Effector memory CD8-positive, alpha-beta T cell (primary cell): ENCODE measurements around the gene SLC44A1.
A peak's percentile ranks its signal among the peaks of the same experiment; 100 is the strongest.

Source experiments
- ATAC-seq: fragments of 150-1000 bp; cut with Tn5 transposase; replicated peaks from 2 replicates; pipeline ENCODE4 v1.10.0; 2021; ENCODE audit warnings: mild to moderate bottlenecking, moderate library complexity
- DNase-seq, 3 experiments: peaks; one replicate each; pipeline ENCODE4 v3.0.0; 2021
- H3K27ac Mint-ChIP-seq, 2 donors: one replicate each; pipeline ENCODE4 v1.8.0; 2022; ENCODE audit warnings: mild to moderate bottlenecking in 2 of 2, mixed read lengths in 2 of 2, moderate library complexity in 2 of 2
- H3K27me3 Mint-ChIP-seq, 2 donors: one replicate each; pipeline ENCODE4 v1.8.0; 2022; ENCODE audit warnings: mixed read lengths in 2 of 2
- H3K36me3 Mint-ChIP-seq: one replicate; pipeline ENCODE4 v1.8.0; 2022; ENCODE audit warnings: mild to moderate bottlenecking, moderate library complexity, mixed read lengths; ENCODE audit not compliant: insufficient read depth
- H3K4me1 Mint-ChIP-seq, 2 donors: one replicate each; pipeline ENCODE4 v1.8.0; 2022; ENCODE audit warnings: low read depth in 2 of 2, mixed read lengths in 2 of 2
- H3K4me3 Mint-ChIP-seq, 2 donors: one replicate each; pipeline ENCODE4 v1.8.0; 2022; ENCODE audit warnings: mild to moderate bottlenecking in 2 of 2, mixed read lengths in 2 of 2, moderate library complexity in 2 of 2
- H3K9me3 Mint-ChIP-seq, 2 donors: one replicate each; pipeline ENCODE4 v1.8.0; 2022; ENCODE audit warnings: mixed read lengths in 2 of 2

SLC44A1 gene

GRCh38 chr9:105305856-105306255 is 61.4 kb downstream of the SLC44A1 start:
- Mint-ChIP-seq H3K27ac (no peak overlapping the region), H3K4me1 (no peaks in the 10 kb centered on the region)
- no peak for DNase-seq

GRCh38 chr9:105306351-105307140 is 62.1 kb downstream of the SLC44A1 start:
- no peaks in the 10 kb centered on the region for H3K36me3 Mint-ChIP-seq
- ATAC-seq (no peak), DNase-seq (no peak)
- no peaks in the 10 kb centered on the region for H3K27me3 Mint-ChIP-seq
- no peaks in the 10 kb centered on the region for H3K4me1 Mint-ChIP-seq
- H3K27ac Mint-ChIP-seq, result no peak overlapping the region
- no peaks in the 10 kb centered on the region for H3K9me3 Mint-ChIP-seq
- no peak overlapping the region for H3K4me3 Mint-ChIP-seq

More at GRCh38 chr9:105305856-105306255, 61.4 kb downstream of the SLC44A1 start:
- H3K27me3 Mint-ChIP-seq, result no peaks in the 10 kb centered on the region
- ATAC-seq, result no peak
- no peaks in the 10 kb centered on the region for H3K9me3 Mint-ChIP-seq
- peaks cover under 1% of the 10 kb centered on the region for H3K36me3 Mint-ChIP-seq
- H3K4me3 Mint-ChIP-seq, result no peak overlapping the region

GRCh38 chr9:105307591-105308130 is 63.2 kb downstream of the SLC44A1 start:
- no peaks in the 10 kb centered on the region for H3K36me3 Mint-ChIP-seq
- no peak overlapping the region for H3K27ac Mint-ChIP-seq
- DNase-seq, result no peak
- H3K27me3 Mint-ChIP-seq, result no peaks in the 10 kb centered on the region
- H3K4me3 Mint-ChIP-seq, result no peak overlapping the region
- no peaks in the 10 kb centered on the region for H3K4me1 Mint-ChIP-seq
- no peak for ATAC-seq
- no peaks in the 10 kb centered on the region for H3K9me3 Mint-ChIP-seq

- no peak for ATAC-seq
- Mint-ChIP-seq H3K4me1 (no peaks in the 10 kb centered on the region), H3K9me3 (no peaks in the 10 kb centered on the region), H3K4me3 (no peak overlapping the region), H3K36me3 (no peaks in the 10 kb centered on the region), H3K27me3 (no peaks in the 10 kb centered on the region), H3K27ac (no peak overlapping the region)
- DNase-seq, result no peak
Measured at GRCh38 chr9:105308461-105309341, 64.2 kb downstream of the SLC44A1 start.

GRCh38 chr9:105309531-105309931 is 65.1 kb downstream of the SLC44A1 start:
- no peak for ATAC-seq
- no peak overlapping the region for H3K4me3 Mint-ChIP-seq
- H3K9me3 Mint-ChIP-seq, result no peaks in the 10 kb centered on the region
- DNase-seq, result no peak
- no peaks in the 10 kb centered on the region for H3K27me3 Mint-ChIP-seq
- H3K27ac Mint-ChIP-seq, result no peak overlapping the region
- H3K4me1 Mint-ChIP-seq, result no peaks in the 10 kb centered on the region
- H3K36me3 Mint-ChIP-seq, result no peaks in the 10 kb centered on the region

GRCh38 chr9:105311306-105311705 is 66.9 kb downstream of the SLC44A1 start:
- Mint-ChIP-seq H3K27me3 (no peaks in the 10 kb centered on the region), H3K27ac (no peak overlapping the region), H3K9me3 (no peaks in the 10 kb centered on the region), H3K36me3 (no peaks in the 10 kb centered on the region), H3K4me1 (no peaks in the 10 kb centered on the region), H3K4me3 (no peak overlapping the region)
- ATAC-seq (no peak), DNase-seq (no peak)

GRCh38 chr9:105313238-105313637 is 68.8 kb downstream of the SLC44A1 start:
- Mint-ChIP-seq H3K9me3 (no peaks in the 10 kb centered on the region), H3K27ac (peak overlapping the region in 1 of 2 donors; percentile 20), H3K4me1 (no peaks in the 10 kb centered on the region), H3K36me3 (no peaks in the 10 kb centered on the region), H3K27me3 (no peaks in the 10 kb centered on the region), H3K4me3 (no peak overlapping the region)
- DNase-seq (no peak), ATAC-seq (no peak)

GRCh38 chr9:105316703-105317102 is 72.3 kb downstream of the SLC44A1 start:
- H3K4me3 Mint-ChIP-seq, result no peak overlapping the region
- no peak overlapping the region for H3K27ac Mint-ChIP-seq
- H3K9me3 Mint-ChIP-seq, result no peaks in the 10 kb centered on the region
- ATAC-seq (no peak), DNase-seq (no peak)
- H3K4me1 Mint-ChIP-seq, result no peaks in the 10 kb centered on the region
- H3K27me3 Mint-ChIP-seq, result no peaks in the 10 kb centered on the region
- no peaks in the 10 kb centered on the region for H3K36me3 Mint-ChIP-seq

- Mint-ChIP-seq H3K4me3 (no peak overlapping the region), H3K27ac (no peak overlapping the region), H3K27me3 (no peaks in the 10 kb centered on the region), H3K9me3 (no peaks in the 10 kb centered on the region), H3K36me3 (no peaks in the 10 kb centered on the region), H3K4me1 (no peaks in the 10 kb centered on the region)
- DNase-seq (no peak), ATAC-seq (no peak)
Measured at GRCh38 chr9:105318729-105319191, 74.3 kb downstream of the SLC44A1 start.

- ATAC-seq (no peak), DNase-seq (no peak)
- H3K27me3 Mint-ChIP-seq, result no peaks in the 10 kb centered on the region
- H3K9me3 Mint-ChIP-seq, result no peaks in the 10 kb centered on the region
- H3K27ac Mint-ChIP-seq, result no peak overlapping the region
- no peak overlapping the region for H3K4me3 Mint-ChIP-seq
- no peaks in the 10 kb centered on the region for H3K4me1 Mint-ChIP-seq
- no peaks in the 10 kb centered on the region for H3K36me3 Mint-ChIP-seq
Measured at GRCh38 chr9:105319202-105319813, 74.9 kb downstream of the SLC44A1 start.

GRCh38 chr9:105320568-105320967 is 76.1 kb downstream of the SLC44A1 start:
- Mint-ChIP-seq H3K36me3 (no peaks in the 10 kb centered on the region), H3K27ac (no peak overlapping the region), H3K27me3 (no peaks in the 10 kb centered on the region), H3K9me3 (no peaks in the 10 kb centered on the region), H3K4me1 (no peaks in the 10 kb centered on the region), H3K4me3 (no peak overlapping the region)
- DNase-seq, result no peak
- ATAC-seq, result no peak

GRCh38 chr9:105328296-105328695 is 83.8 kb downstream of the SLC44A1 start:
- no peaks in the 10 kb centered on the region for H3K4me1 Mint-ChIP-seq
- ATAC-seq (no peak), DNase-seq (no peak)
- H3K9me3 Mint-ChIP-seq, result no peaks in the 10 kb centered on the region
- H3K36me3 Mint-ChIP-seq, result no peaks in the 10 kb centered on the region
- no peak overlapping the region for H3K4me3 Mint-ChIP-seq
- no peak overlapping the region for H3K27ac Mint-ChIP-seq
- H3K27me3 Mint-ChIP-seq, result no peaks in the 10 kb centered on the region

- DNase-seq (no peak), ATAC-seq (no peak)
- Mint-ChIP-seq H3K4me3 (no peak overlapping the region), H3K9me3 (no peaks in the 10 kb centered on the region), H3K4me1 (no peaks in the 10 kb centered on the region), H3K27me3 (no peaks in the 10 kb centered on the region), H3K36me3 (peaks cover 2% of the 10 kb centered on the region), H3K27ac (no peak overlapping the region)
Measured at GRCh38 chr9:105328872-105329718, 84.6 kb downstream of the SLC44A1 start.
